ENCODE results near the gene POPDC2.
A peak's percentile ranks its signal among the peaks of the same experiment; 100 is the strongest.
"Not testable (repeated sequence)": the region's sequence is repeated elsewhere in the genome, so short reads cannot be mapped to it uniquely, and the experiment has no call there.

The POPDC2 gene

GRCh38 chr3:119660474-119661440 lies at the start of gene POPDC2:
TSS of gene POPDC2 (minus strand) at chr3:119660589. CDS start at chr3:119660423, 166 bp downstream.
- no peak for DNase-seq (ENCODE audit: low read depth)

GRCh38 chr3:119703820-119704531 lies 43.6 kb upstream of the POPDC2 start:
- no peak for DNase-seq (ENCODE audit: low read depth)

- DNase-seq (ENCODE audit: low read depth), result peak; percentile 66
Observed at GRCh38 chr3:119702530-119703527, 42.4 kb upstream of the POPDC2 start, which contains the start of gene CFAP91. TSS of gene CFAP91 (plus strand) at chr3:119703022. CDS start at chr3:119703099, 77 bp downstream.

- DNase-seq (ENCODE audit: low read depth), result no peak
Observed at GRCh38 chr3:119700920-119701734, 40.7 kb upstream of the POPDC2 start.

GRCh38 chr3:119700269-119700919 lies 40.0 kb upstream of the POPDC2 start:
- DNase-seq (ENCODE audit: low read depth), result no peak

- DNase-seq (ENCODE audit: low read depth), result no peak
Observed at GRCh38 chr3:119697394-119697793, 37.0 kb upstream of the POPDC2 start.

GRCh38 chr3:119695480-119695879 lies 35.1 kb upstream of the POPDC2 start:
- no peak for DNase-seq (ENCODE audit: low read depth)

GRCh38 chr3:119690043-119690656 lies 29.8 kb upstream of the POPDC2 start:
- DNase-seq (ENCODE audit: low read depth), result no peak

GRCh38 chr3:119683421-119683820 lies 23.0 kb upstream of the POPDC2 start:
- DNase-seq (ENCODE audit: low read depth), result no peak

- DNase-seq (ENCODE audit: low read depth), result no peak
Observed at GRCh38 chr3:119681279-119681678, 20.9 kb upstream of the POPDC2 start.

GRCh38 chr3:119679874-119680273 lies 19.5 kb upstream of the POPDC2 start:
- DNase-seq (ENCODE audit: low read depth), result no peak

- not testable (repeated sequence) for DNase-seq (ENCODE audit: low read depth)
Observed at GRCh38 chr3:119678209-119678608, 17.8 kb upstream of the POPDC2 start.

- no peak for DNase-seq (ENCODE audit: low read depth)
Observed at GRCh38 chr3:119677641-119677934, 17.2 kb upstream of the POPDC2 start.

GRCh38 chr3:119676771-119677640 lies 16.6 kb upstream of the POPDC2 start, which contains the start of gene COX17:
TSS of gene COX17 (minus strand) at chr3:119677406. CDS start at chr3:119677310, 96 bp downstream.
- DNase-seq (ENCODE audit: low read depth), result peak; percentile 94

GRCh38 chr3:119676020-119676419 lies 15.6 kb upstream of the POPDC2 start:
- DNase-seq (ENCODE audit: low read depth), result no peak

GRCh38 chr3:119675188-119675874 lies 14.9 kb upstream of the POPDC2 start:
- DNase-seq (ENCODE audit: low read depth), result no peak

GRCh38 chr3:119673875-119674274 lies 13.5 kb upstream of the POPDC2 start:
- DNase-seq (ENCODE audit: low read depth), result no peak

GRCh38 chr3:119672776-119673175 lies 12.4 kb upstream of the POPDC2 start:
- DNase-seq (ENCODE audit: low read depth), result no peak
